Osteoblast (primary cell): ENCODE results near the gene ACACA. TPM values are rescaled to one million over a fixed set of nuclear protein-coding genes. Genes with fewer than 3 reads are reported as not detected.

Experiments
- DNase-seq: peaks from one replicate; pipeline ENCODE4 v3.0.0; 2011; ENCODE audit warnings: low spot score, mixed read lengths; ENCODE audit not compliant: insufficient read length; ENCODE audit errors: missing footprints
- H2AFZ ChIP-seq: 2 replicates; pipeline ENCODE4 v1.6.0; 2011; ENCODE audit warnings: mild to moderate bottlenecking, low read length
- H3K27ac ChIP-seq: 2 replicates; pipeline ENCODE4 v1.5.1; 2011; ENCODE audit warnings: mild to moderate bottlenecking, low read depth, low read length, moderate library complexity
- H3K27me3 ChIP-seq: 2 replicates; pipeline ENCODE4 v1.6.0; 2012; ENCODE audit warnings: mild to moderate bottlenecking, control low read depth, inconsistent platforms, low read length, moderate library complexity; ENCODE audit not compliant: insufficient read depth
- H3K36me3 ChIP-seq: 2 replicates; pipeline ENCODE4 v1.5.1; 2011; ENCODE audit warnings: mild to moderate bottlenecking, low read length, control low read depth, moderate library complexity; ENCODE audit not compliant: insufficient read depth
- H3K4me1 ChIP-seq: 2 replicates; pipeline ENCODE4 v1.5.1; 2011; ENCODE audit warnings: mild to moderate bottlenecking, low read length, control low read depth, moderate library complexity; ENCODE audit not compliant: insufficient read depth
- H3K4me2 ChIP-seq: 2 replicates; pipeline ENCODE4 v1.6.0; 2011; ENCODE audit warnings: mild to moderate bottlenecking, low read length; ENCODE audit not compliant: insufficient read depth
- H3K4me3 ChIP-seq: fragments of 200-600 bp; sonication (generic); 3 replicates; pipeline ENCODE4 v1.5.1; 2012; ENCODE audit warnings: mild to moderate bottlenecking, low read length, inconsistent platforms; ENCODE audit not compliant: insufficient read depth
- H3K79me2 ChIP-seq: 2 replicates; pipeline ENCODE4 v1.6.0; 2012; ENCODE audit warnings: mild to moderate bottlenecking, low read length, control low read depth, inconsistent platforms; ENCODE audit not compliant: insufficient read depth
- H3K9me3 ChIP-seq: 2 replicates; pipeline ENCODE4 v1.5.1; 2011; ENCODE audit warnings: low read depth, low read length, control low read depth
- H4K20me1 ChIP-seq: 2 replicates; pipeline ENCODE4 v1.6.0; 2012; ENCODE audit warnings: mild to moderate bottlenecking, low read length, control low read depth; ENCODE audit not compliant: insufficient read depth
- CTCF ChIP-seq: IDR thresholded peaks from 2 replicates; pipeline ENCODE4 v1.5.1; 2011; ENCODE audit warnings: mild to moderate bottlenecking, low read depth, low read length, moderate library complexity; ENCODE audit errors: extremely low read depth
- total RNA-seq: library from RNA; depleted of rRNA; stranded (reverse); fragments of >200 nt; gene quantifications from 2 replicates; pipeline ENCODE4 v1.2.3, GENCODE V29; 2012

ACACA gene
- total RNA-seq, 1 donor, result 78.9 TPM

- Histone ChIP-seq H4K20me1 (peaks cover 4% of the 10 kb centered on the region), H3K79me2 (peaks cover 24% of the 10 kb centered on the region), H3K9me3 (no peaks in the 10 kb centered on the region), H3K4me2 (no peak overlapping the region), H3K4me3 (no peak overlapping the region), H3K36me3 (peaks cover 13% of the 10 kb centered on the region), H3K27ac (no peak overlapping the region), H3K27me3 (no peaks in the 10 kb centered on the region), H2AFZ (no peak overlapping the region), H3K4me1 (peaks cover 19% of the 10 kb centered on the region)
- no peak for DNase-seq
- no peak for TF ChIP-seq CTCF
These were observed 26.0 kb upstream of the ACACA start for GRCh38 chr17:37432671-37433070.

- no peak overlapping the region for H3K4me2 ChIP-seq
- no peak overlapping the region for H2AFZ ChIP-seq
- no peak for TF ChIP-seq CTCF
- no peak overlapping the region for H3K4me3 ChIP-seq
- no peaks in the 10 kb centered on the region for H3K9me3 ChIP-seq
- DNase-seq, result peak; percentile 48
- H3K79me2 ChIP-seq, result peaks cover 24% of the 10 kb centered on the region
- peaks cover 19% of the 10 kb centered on the region for H3K4me1 ChIP-seq
- peaks cover 37% of the 10 kb centered on the region for H3K36me3 ChIP-seq
- peaks cover 4% of the 10 kb centered on the region for H4K20me1 ChIP-seq
- peak overlapping the region; percentile 90 for H3K27ac ChIP-seq
- H3K27me3 ChIP-seq, result no peaks in the 10 kb centered on the region
These were observed 23.5 kb upstream of the ACACA start for GRCh38 chr17:37430051-37430627.

- H3K9me3 ChIP-seq, result no peaks in the 10 kb centered on the region
These were observed 22.8 kb upstream of the ACACA start for GRCh38 chr17:37429453-37429852.

GRCh38 chr17:37429039-37429438 is 22.4 kb upstream of the ACACA start:
- Histone ChIP-seq H3K4me2 (no peak overlapping the region), H3K79me2 (peaks cover 21% of the 10 kb centered on the region), H3K27me3 (no peaks in the 10 kb centered on the region), H2AFZ (no peak overlapping the region), H3K4me3 (no peak overlapping the region), H3K27ac (peak overlapping the region; percentile 90), H4K20me1 (peaks cover 4% of the 10 kb centered on the region), H3K9me3 (no peaks in the 10 kb centered on the region), H3K36me3 (peaks cover 46% of the 10 kb centered on the region), H3K4me1 (peaks cover 19% of the 10 kb centered on the region)
- TF ChIP-seq CTCF, result no peak
- DNase-seq, result no peak

More at GRCh38 chr17:37429453-37429852, 22.8 kb upstream of the ACACA start:
- Histone ChIP-seq H3K4me3 (no peak overlapping the region), H3K36me3 (peaks cover 43% of the 10 kb centered on the region), H4K20me1 (peaks cover 4% of the 10 kb centered on the region), H3K4me1 (peaks cover 19% of the 10 kb centered on the region), H3K79me2 (peaks cover 24% of the 10 kb centered on the region), H2AFZ (no peak overlapping the region), H3K27ac (peak overlapping the region; percentile 90), H3K27me3 (no peaks in the 10 kb centered on the region), H3K4me2 (no peak overlapping the region)
- TF ChIP-seq CTCF, result no peak
- peak; percentile 14 for DNase-seq
